ENCODE results near the gene ANKRD44. TPM values are rescaled to one million over a fixed set of nuclear protein-coding genes. Genes with fewer than 3 reads are reported as not detected.

The ANKRD44 gene
- total RNA-seq, 2 donors from 2014 or later = 57.8 to 93.4 TPM

GRCh38 chr2:197273485-197273884, 37.1 kb downstream of the ANKRD44 start:
- DNase-seq (ENCODE audit: low spot score) (no peak), ATAC-seq (ENCODE audit: insufficient number of reproducible peaks, low FRiP score, low read depth) (no peak)
- no peaks in the 10 kb centered on the region for H3K9me3 ChIP-seq
- no peak for TF ChIP-seq CTCF (IDR thresholded peaks at IDR 0.05)
- no peak overlapping the region for H3K4me3 ChIP-seq
- H3K27me3 ChIP-seq (replicated peaks; ENCODE audit: insufficient read depth) = no peaks in the 10 kb centered on the region
- no peak overlapping the region for H3K27ac ChIP-seq
- H3K36me3 ChIP-seq = no peaks in the 10 kb centered on the region
- peaks cover 15 to 25% of the 10 kb centered on the region in 2 donors for H3K4me1 ChIP-seq (ENCODE audit: control insufficient read depth in 1 of 2, low read depth in 2 of 2)

- Histone ChIP-seq H3K4me3 (no peak overlapping the region), H3K27ac (no peak overlapping the region), H3K27me3 (replicated peaks; ENCODE audit: insufficient read depth) (no peaks in the 10 kb centered on the region), H3K9me3 (no peaks in the 10 kb centered on the region), H3K4me1 (ENCODE audit: control insufficient read depth in 1 of 2, low read depth in 2 of 2) (peaks cover 15 to 25% of the 10 kb centered on the region in 2 donors), H3K36me3 (no peaks in the 10 kb centered on the region)
- TF ChIP-seq CTCF (IDR thresholded peaks at IDR 0.05) = no peak
- no peak for ATAC-seq (ENCODE audit: insufficient number of reproducible peaks, low FRiP score, low read depth)
- no peak for DNase-seq (ENCODE audit: low spot score)
These were observed 40.0 kb downstream of the ANKRD44 start for GRCh38 chr2:197270601-197271000.

GRCh38 chr2:197269815-197270214, 40.8 kb downstream of the ANKRD44 start:
- Histone ChIP-seq H3K4me1 (ENCODE audit: control insufficient read depth in 1 of 2, low read depth in 2 of 2) (peaks cover 19 to 25% of the 10 kb centered on the region in 2 donors), H3K4me3 (no peak overlapping the region), H3K9me3 (no peaks in the 10 kb centered on the region), H3K27ac (no peak overlapping the region), H3K36me3 (no peaks in the 10 kb centered on the region), H3K27me3 (replicated peaks; ENCODE audit: insufficient read depth) (no peaks in the 10 kb centered on the region)
- ATAC-seq (ENCODE audit: insufficient number of reproducible peaks, low FRiP score, low read depth) (no peak), DNase-seq (ENCODE audit: low spot score) (no peak)
- no peak for TF ChIP-seq CTCF (IDR thresholded peaks at IDR 0.05)

- Histone ChIP-seq H3K36me3 (no peaks in the 10 kb centered on the region), H3K4me3 (no peak overlapping the region), H3K4me1 (ENCODE audit: control insufficient read depth in 1 of 2, low read depth in 2 of 2) (peaks cover 19 to 22% of the 10 kb centered on the region in 2 donors), H3K27me3 (replicated peaks; ENCODE audit: insufficient read depth) (no peaks in the 10 kb centered on the region), H3K9me3 (no peaks in the 10 kb centered on the region), H3K27ac (no peak overlapping the region)
- ATAC-seq (ENCODE audit: insufficient number of reproducible peaks, low FRiP score, low read depth) (no peak), DNase-seq (ENCODE audit: low spot score) (no peak)
- no peak for TF ChIP-seq CTCF (IDR thresholded peaks at IDR 0.05)
These were observed 41.6 kb downstream of the ANKRD44 start for GRCh38 chr2:197268786-197269584.

GRCh38 chr2:197266477-197266876, 44.1 kb downstream of the ANKRD44 start:
- Histone ChIP-seq H3K4me3 (no peak overlapping the region), H3K9me3 (no peaks in the 10 kb centered on the region), H3K27ac (no peak overlapping the region), H3K27me3 (replicated peaks; ENCODE audit: insufficient read depth) (no peaks in the 10 kb centered on the region), H3K36me3 (no peaks in the 10 kb centered on the region), H3K4me1 (ENCODE audit: control insufficient read depth in 1 of 2, low read depth in 2 of 2) (peaks cover 25% of the 10 kb centered on the region in 2 donors)
- DNase-seq (ENCODE audit: low spot score) (no peak), ATAC-seq (ENCODE audit: insufficient number of reproducible peaks, low FRiP score, low read depth) (no peak)
- no peak for TF ChIP-seq CTCF (IDR thresholded peaks at IDR 0.05)
